IMR-90 (cell line): Measurements from ENCODE around the gene CELSR1. TPM values are rescaled to one million over a fixed set of nuclear protein-coding genes. Genes with fewer than 3 reads are reported as not detected.

Experiments used
- ATAC-seq: fragments of 200-7000 bp; cut with Tn5 transposase; 2 replicates; pipeline ENCODE4 v1.9.1; 2020; ENCODE audit warnings: low read depth, mild to moderate bottlenecking, moderate library complexity
- BruUV-seq: library from RNA; stranded (reverse); fragments of 400-500 nt; replicated peaks from 2 replicates; lab custom pipeline; 2021; lab: Mats Ljungman, UMichigan
- CTCF ChIA-PET: fragments of 300-600 bp; formaldehyde crosslinking; extraction: SDS; loops from one replicate; lab custom pipeline; 2021; ENCODE audit warnings: antibody characterized with exemption; lab: Yijun Ruan, JAX
- POLR2A ChIA-PET: fragments of 300-600 bp; sonication (Branson Sonifier 250); formaldehyde crosslinking; loops from one replicate; lab custom pipeline; 2022; ENCODE audit warnings: antibody characterized with exemption; ENCODE audit not compliant: unreplicated experiment; lab: Charles Lee
- DNase-seq: peaks from one replicate; pipeline ENCODE4 v3.0.0; 2013
- H2AFZ ChIP-seq: replicated peaks from 2 replicates; pipeline ENCODE3; 2013; ENCODE audit warnings: low read length, mild to moderate bottlenecking; ENCODE audit not compliant: poor library complexity
- H2AK5ac ChIP-seq: 2 replicates; pipeline ENCODE4 v1.6.1; 2013; ENCODE audit warnings: low read depth, low read length, inconsistent platforms
- H2AK9ac ChIP-seq: replicated peaks from 2 replicates; pipeline ENCODE3; 2013; ENCODE audit warnings: mild to moderate bottlenecking, low read depth, low read length, moderate library complexity; ENCODE audit not compliant: poor library complexity
- H2BK120ac ChIP-seq: 2 replicates; pipeline ENCODE4 v1.6.1; 2013; ENCODE audit warnings: low read depth, low read length, inconsistent platforms
- H2BK15ac ChIP-seq: 3 replicates; pipeline ENCODE4 v1.6.1; 2013; ENCODE audit warnings: low read depth, low read length, inconsistent platforms
- H2BK20ac ChIP-seq: 2 replicates; pipeline ENCODE4 v1.6.1; 2013; ENCODE audit warnings: low read depth, mild to moderate bottlenecking, inconsistent platforms, low read length, moderate library complexity
- H2BK5ac ChIP-seq: 2 replicates; pipeline ENCODE4 v1.6.1; 2013; ENCODE audit warnings: mild to moderate bottlenecking, low read depth, low read length, inconsistent platforms; ENCODE audit not compliant: poor library complexity, severe bottlenecking
- H3K14ac ChIP-seq: replicated peaks from 2 replicates; pipeline ENCODE4 v1.6.1; 2013; ENCODE audit warnings: low read depth, low read length, inconsistent platforms
- H3K18ac ChIP-seq: 2 replicates; pipeline ENCODE4 v1.6.1; 2013; ENCODE audit warnings: low read depth, low read length, control low read depth
- H3K23ac ChIP-seq: 2 replicates; pipeline ENCODE4 v1.6.1; 2013; ENCODE audit warnings: low read depth, low read length, inconsistent platforms
- H3K27ac ChIP-seq: 2 replicates; pipeline ENCODE4 v1.5.1; 2013; ENCODE audit warnings: mild to moderate bottlenecking, control low read depth, low read length; ENCODE audit not compliant: insufficient read depth
- H3K27me3 ChIP-seq: 2 replicates; pipeline ENCODE4 v1.6.1; 2013; ENCODE audit warnings: low read length; ENCODE audit not compliant: control insufficient read depth, insufficient read depth
- H3K36me3 ChIP-seq: 2 replicates; pipeline ENCODE4 v1.6.1; 2013; ENCODE audit warnings: low read length, mixed read lengths; ENCODE audit not compliant: control insufficient read depth, insufficient read depth
- H3K4ac ChIP-seq: 2 replicates; pipeline ENCODE4 v1.6.1; 2013; ENCODE audit warnings: low read depth, low read length, inconsistent platforms
- H3K4me1 ChIP-seq: 2 replicates; pipeline ENCODE4 v1.6.1; 2013; ENCODE audit warnings: low read length, mixed read lengths; ENCODE audit not compliant: control insufficient read depth, insufficient read depth
- H3K4me2 ChIP-seq: 2 replicates; pipeline ENCODE4 v1.6.1; 2013; ENCODE audit warnings: low read depth, mild to moderate bottlenecking, control low read depth, low read length, moderate library complexity
- H3K4me3 ChIP-seq: 2 replicates; pipeline ENCODE4 v1.5.1; 2013; ENCODE audit warnings: low read depth, mild to moderate bottlenecking, control low read depth, low read length, moderate library complexity; ENCODE audit not compliant: insufficient read depth
- H3K56ac ChIP-seq: 2 replicates; pipeline ENCODE4 v1.6.1; 2013; ENCODE audit warnings: low read length, inconsistent platforms; ENCODE audit not compliant: insufficient read depth; ENCODE audit errors: extremely low read depth
- H3K79me1 ChIP-seq, 2 experiments: 2 replicates each; pipeline ENCODE4 v1.6.1; 2013; ENCODE audit warnings: low read length in 2 of 2, inconsistent platforms in 1 of 2, low read depth in 1 of 2
- H3K9ac ChIP-seq: 2 replicates; pipeline ENCODE4 v1.6.1; 2013; ENCODE audit warnings: low read depth, low read length, control low read depth
- H3K9me1 ChIP-seq: 2 replicates; pipeline ENCODE4 v1.6.1; 2013; ENCODE audit warnings: low read length, inconsistent platforms; ENCODE audit not compliant: insufficient read depth
- H3K9me3 ChIP-seq: 2 replicates; pipeline ENCODE4 v1.6.1; 2013; ENCODE audit warnings: low read length; ENCODE audit not compliant: control insufficient read depth, insufficient read depth
- H4K20me1 ChIP-seq: 2 replicates; pipeline ENCODE4 v1.6.1; 2013; ENCODE audit warnings: low read length, inconsistent platforms; ENCODE audit not compliant: insufficient read depth
- H4K5ac ChIP-seq: 2 replicates; pipeline ENCODE4 v1.6.1; 2013; ENCODE audit warnings: mild to moderate bottlenecking, low read depth, low read length, control low read depth
- H4K8ac ChIP-seq, 2 experiments: 2 replicates each; pipeline ENCODE4 v1.6.1; 2013; ENCODE audit warnings: low read depth in 2 of 2, low read length in 2 of 2, control low read depth in 1 of 2, inconsistent platforms in 1 of 2
- H4K91ac ChIP-seq: 2 replicates; pipeline ENCODE4 v1.6.1; 2013; ENCODE audit warnings: low read depth, low read length, inconsistent platforms; ENCODE audit not compliant: insufficient read depth
- BHLHE40 ChIP-seq: fragments of 150-350 bp; IDR thresholded peaks from 2 replicates; pipeline ENCODE4 v1.6.1; 2016; ENCODE audit warnings: mild to moderate bottlenecking, low read depth, low read length
- CEBPB ChIP-seq: IDR thresholded peaks from 2 replicates; pipeline ENCODE4 v1.6.1; 2012; ENCODE audit warnings: low read depth, low read length, improper control_type of control experiment
- CHD1 ChIP-seq: IDR thresholded peaks from 2 replicates; pipeline ENCODE4 v1.6.1; 2012; ENCODE audit warnings: low read depth, low read length, improper control_type of control experiment
- CTCF ChIP-seq: conservative IDR thresholded peaks from 2 replicates; pipeline ENCODE4 v1.5.1; 2012; ENCODE audit warnings: mild to moderate bottlenecking, low read depth, low read length, improper control_type of control experiment
- ELK1 ChIP-seq: fragments of 150-350 bp; IDR thresholded peaks from 2 replicates; pipeline ENCODE4 v1.6.1; 2016; ENCODE audit warnings: low read depth, mild to moderate bottlenecking, low read length, moderate library complexity, borderline replicate concordance
- MAFK ChIP-seq: IDR thresholded peaks from 2 replicates; pipeline ENCODE4 v1.6.1; 2012; ENCODE audit warnings: low read depth, low read length, improper control_type of control experiment
- MAZ ChIP-seq: IDR thresholded peaks from 2 replicates; pipeline ENCODE4 v1.6.1; 2012; ENCODE audit warnings: low read depth, mild to moderate bottlenecking, low read length, improper control_type of control experiment, moderate library complexity, borderline replicate concordance
- MXI1 ChIP-seq: IDR thresholded peaks from 2 replicates; pipeline ENCODE4 v1.6.1; 2012; ENCODE audit warnings: low read depth, mild to moderate bottlenecking, low read length, moderate library complexity, borderline replicate concordance
- NFE2L2 ChIP-seq: fragments of 150-350 bp; IDR thresholded peaks from 2 replicates; pipeline ENCODE4 v1.6.1; 2016; ENCODE audit warnings: low read depth, mild to moderate bottlenecking, low read length
- RAD21 ChIP-seq: IDR thresholded peaks from 2 replicates; pipeline ENCODE4 v1.6.1; 2012; ENCODE audit warnings: low read length, improper control_type of control experiment
- RCOR1 ChIP-seq: IDR thresholded peaks from 2 replicates; pipeline ENCODE4 v1.6.1; 2012; ENCODE audit warnings: mild to moderate bottlenecking, low read length, improper control_type of control experiment; ENCODE audit not compliant: insufficient replicate concordance
- RFX5 ChIP-seq: IDR thresholded peaks from 2 replicates; pipeline ENCODE4 v1.8.0; 2012; ENCODE audit warnings: low read depth, mild to moderate bottlenecking, low read length, moderate library complexity
- SMC3 ChIP-seq: fragments of 150-350 bp; IDR thresholded peaks from 2 replicates; pipeline ENCODE4 v1.6.1; 2016; ENCODE audit warnings: low read depth, mild to moderate bottlenecking, antibody characterized with exemption, low read length, moderate library complexity
- USF2 ChIP-seq: fragments of 150-350 bp; IDR thresholded peaks from 2 replicates; pipeline ENCODE4 v1.6.1; 2017; ENCODE audit warnings: mild to moderate bottlenecking, antibody characterized with exemption, low read length, low read depth
- WGBS, 2 experiments: methylation state at CpG; one replicate each; pipeline versions ENCODE4 v1.1.5 to v1.1.7; 2013; ENCODE audit warnings: missing lambda C conversion rate in 2 of 2; ENCODE audit not compliant: insufficient read length in 1 of 2; ENCODE audit errors: extremely low coverage in 2 of 2; 5-methylcytosine and 5-hydroxymethylcytosine counted together
- dilution Hi-C: fragments of 300-500 bp; cut with HindIII; formaldehyde crosslinking; loops from one replicate; pipeline ENCODE4 v1.14.3; 2018; ENCODE audit warnings: low sequenced_read_pairs; ENCODE audit not compliant: unreplicated experiment
- in situ Hi-C: fragments of 300-500 bp; cut with MboI; formaldehyde crosslinking; loops from 3 replicates; pipeline ENCODE4 v1.14.3; 2019; ENCODE audit warnings: low sequenced_read_pairs, inconsistent platforms, mixed read lengths
- intact Hi-C: fragments of 100-400 bp; cut with micrococcal nuclease; formaldehyde crosslinking; loops from 2 replicates; pipeline ENCODE4 v1.10.0; 2022
- polyA plus RNA-seq, 3 experiments: library from polyadenylated mRNA; depleted of rRNA; stranded (reverse); fragments of >200 nt; gene quantifications; 2 replicates each; pipeline ENCODE4 v1.2.3, GENCODE V29; 2012; ENCODE audit warnings: low replicate concordance in 1 of 3
- total RNA-seq: library from RNA; depleted of rRNA; stranded (reverse); fragments of >200 nt; gene quantifications from 2 replicates; pipeline ENCODE4 v1.2.3, GENCODE V29; 2012

The CELSR1 gene
- total and polyA plus RNA-seq, 2 of the 4 experiments (the other 2 are of a cell fraction): 0.36 to 0.82 TPM

GRCh38 chr22:46456818-46457163 lies 80.6 kb downstream of the CELSR1 start:
- Histone ChIP-seq H3K9me1 (no peaks in the 10 kb centered on the region), H3K79me1 (no peaks in the 10 kb centered on the region), H3K4me3 (no peak overlapping the region), H4K20me1 (no peaks in the 10 kb centered on the region), H2AFZ (no peak overlapping the region), H3K18ac (no peak overlapping the region), H3K23ac (no peak overlapping the region), H4K5ac (no peak overlapping the region), H2AK5ac (no peak overlapping the region), H3K36me3 (no peaks in the 10 kb centered on the region), H4K91ac (no peak overlapping the region), H2BK15ac (no peak overlapping the region), H3K14ac (no peak overlapping the region), H2BK5ac (no peak overlapping the region), H3K56ac (no peak overlapping the region), H3K9me3 (no peaks in the 10 kb centered on the region), H3K4me1 (0 out of 2 replicates have a peak, but pooled peaks cover 1% of the 10 kb centered on the region), H2AK9ac (no peak overlapping the region), H3K4me2 (no peak overlapping the region), H3K4ac (no peak overlapping the region), H3K27ac (no peak overlapping the region), H3K27me3 (peaks cover 49% of the 10 kb centered on the region), H4K8ac (no peak overlapping the region), H3K9ac (no peak overlapping the region), H2BK20ac (no peak overlapping the region), H2BK120ac (no peak overlapping the region)
- intact Hi-C loops: no loop called here
- BruUV-seq: no TSS peak
- in situ Hi-C loops: no loop called here
- DNase-seq (no peak), ATAC-seq (no peak)
- ChIA-PET POLR2A (no interaction called here), CTCF (no interaction called here)
- 90% methylated on average over 11 of the region's 12 CpGs; no CpG with 5 or more reads in 1 of the 2 experiments for WGBS, 2 experiments
- dilution Hi-C loops: no loop called here
- no peak for TF ChIP-seq MAZ
- no peak for TF ChIP-seq USF2
- no peak for TF ChIP-seq RFX5
- TF ChIP-seq CTCF: no peak
- TF ChIP-seq BHLHE40: no peak
- no peak for TF ChIP-seq MAFK
- TF ChIP-seq RAD21: no peak
- TF ChIP-seq NFE2L2: no peak
- TF ChIP-seq MXI1: no peak
- no peak for TF ChIP-seq CHD1
- TF ChIP-seq ELK1: no peak
- TF ChIP-seq SMC3: no peak
- TF ChIP-seq CEBPB: no peak
- TF ChIP-seq RCOR1: no peak
